HL-60 (cell line): Measurements from ENCODE around the gene LYRM1.

Experiments
- DNase-seq, 2 experiments: peaks; one replicate each; pipeline ENCODE4 v3.0.0-alpha.2; 2010 to 2020; ENCODE audit warnings: low read depth in 1 of 2, low spot score in 1 of 2
- H3K27ac ChIP-seq: fragments of 250-450 bp; sonication (Bioruptor Pico); replicated peaks from 2 replicates; pipeline ENCODE4 v1.5.1; 2020; ENCODE audit warnings: mild to moderate bottlenecking, moderate library complexity
- H3K27me3 ChIP-seq: fragments of 250-450 bp; sonication (Bioruptor Pico); 2 replicates; pipeline ENCODE4 v1.5.1; 2021; ENCODE audit warnings: mild to moderate bottlenecking, moderate library complexity; ENCODE audit not compliant: insufficient read depth, poor library complexity, severe bottlenecking
- H3K4me3 ChIP-seq: replicated peaks from 2 replicates; pipeline ENCODE4 v1.5.1; 2011; ENCODE audit warnings: mild to moderate bottlenecking, control low read depth, low read length; ENCODE audit not compliant: insufficient read depth
- GABPA ChIP-seq: IDR thresholded peaks from 2 replicates; pipeline ENCODE4 v1.6.1; 2012; ENCODE audit warnings: low read depth
- POLR2AphosphoS5 ChIP-seq: IDR thresholded peaks from 2 replicates; pipeline ENCODE4 v1.6.1; 2012; ENCODE audit warnings: low read depth
- SPI1 ChIP-seq: IDR thresholded peaks from 2 replicates; pipeline ENCODE4 v1.6.1; 2012; ENCODE audit warnings: low read depth, mild to moderate bottlenecking, borderline replicate concordance
- TF ChIP-seq, protein P1 (sequence below): IDR thresholded peaks from 2 replicates; pipeline ENCODE4 v1.6.1; 2012; ENCODE audit warnings: low read depth; ENCODE audit not compliant: insufficient replicate concordance
- TF ChIP-seq, protein P2 (sequence below): IDR thresholded peaks from one replicate; pipeline ENCODE4 v1.5.1; 2011; ENCODE audit warnings: low read length, control low read depth, inconsistent platforms; ENCODE audit not compliant: insufficient read depth

The LYRM1 gene

DNA sequence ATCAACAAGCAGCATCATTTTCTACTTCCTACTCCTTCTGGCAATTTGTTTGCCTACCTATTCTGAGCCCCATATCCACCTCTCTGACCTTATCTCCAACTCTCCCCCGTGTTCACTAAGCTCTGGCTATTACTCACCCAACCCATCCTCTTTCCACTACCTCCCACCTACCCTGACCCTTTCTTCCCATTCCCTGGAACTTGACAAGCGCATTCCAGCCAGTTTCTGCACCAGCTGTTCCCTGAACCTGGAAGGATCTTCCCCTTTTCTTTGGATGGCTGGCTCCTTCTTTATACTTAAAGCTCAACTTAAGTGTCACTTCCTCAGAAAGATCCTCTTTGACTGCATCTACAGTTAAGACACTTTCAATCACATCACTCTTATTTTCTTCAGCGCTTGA lies 2.6 kb upstream of the LYRM1 start:
- Histone ChIP-seq H3K4me3 (no peak overlapping the region), H3K27ac (no peak overlapping the region), H3K27me3 (no peaks in the 10 kb centered on the region)
- TF ChIP-seq POLR2AphosphoS5: no peak
- no peak for TF ChIP-seq GABPA
- TF ChIP-seq, protein P1, sequence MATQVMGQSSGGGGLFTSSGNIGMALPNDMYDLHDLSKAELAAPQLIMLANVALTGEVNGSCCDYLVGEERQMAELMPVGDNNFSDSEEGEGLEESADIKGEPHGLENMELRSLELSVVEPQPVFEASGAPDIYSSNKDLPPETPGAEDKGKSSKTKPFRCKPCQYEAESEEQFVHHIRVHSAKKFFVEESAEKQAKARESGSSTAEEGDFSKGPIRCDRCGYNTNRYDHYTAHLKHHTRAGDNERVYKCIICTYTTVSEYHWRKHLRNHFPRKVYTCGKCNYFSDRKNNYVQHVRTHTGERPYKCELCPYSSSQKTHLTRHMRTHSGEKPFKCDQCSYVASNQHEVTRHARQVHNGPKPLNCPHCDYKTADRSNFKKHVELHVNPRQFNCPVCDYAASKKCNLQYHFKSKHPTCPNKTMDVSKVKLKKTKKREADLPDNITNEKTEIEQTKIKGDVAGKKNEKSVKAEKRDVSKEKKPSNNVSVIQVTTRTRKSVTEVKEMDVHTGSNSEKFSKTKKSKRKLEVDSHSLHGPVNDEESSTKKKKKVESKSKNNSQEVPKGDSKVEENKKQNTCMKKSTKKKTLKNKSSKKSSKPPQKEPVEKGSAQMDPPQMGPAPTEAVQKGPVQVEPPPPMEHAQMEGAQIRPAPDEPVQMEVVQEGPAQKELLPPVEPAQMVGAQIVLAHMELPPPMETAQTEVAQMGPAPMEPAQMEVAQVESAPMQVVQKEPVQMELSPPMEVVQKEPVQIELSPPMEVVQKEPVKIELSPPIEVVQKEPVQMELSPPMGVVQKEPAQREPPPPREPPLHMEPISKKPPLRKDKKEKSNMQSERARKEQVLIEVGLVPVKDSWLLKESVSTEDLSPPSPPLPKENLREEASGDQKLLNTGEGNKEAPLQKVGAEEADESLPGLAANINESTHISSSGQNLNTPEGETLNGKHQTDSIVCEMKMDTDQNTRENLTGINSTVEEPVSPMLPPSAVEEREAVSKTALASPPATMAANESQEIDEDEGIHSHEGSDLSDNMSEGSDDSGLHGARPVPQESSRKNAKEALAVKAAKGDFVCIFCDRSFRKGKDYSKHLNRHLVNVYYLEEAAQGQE: no peak
- TF ChIP-seq, protein P2, sequence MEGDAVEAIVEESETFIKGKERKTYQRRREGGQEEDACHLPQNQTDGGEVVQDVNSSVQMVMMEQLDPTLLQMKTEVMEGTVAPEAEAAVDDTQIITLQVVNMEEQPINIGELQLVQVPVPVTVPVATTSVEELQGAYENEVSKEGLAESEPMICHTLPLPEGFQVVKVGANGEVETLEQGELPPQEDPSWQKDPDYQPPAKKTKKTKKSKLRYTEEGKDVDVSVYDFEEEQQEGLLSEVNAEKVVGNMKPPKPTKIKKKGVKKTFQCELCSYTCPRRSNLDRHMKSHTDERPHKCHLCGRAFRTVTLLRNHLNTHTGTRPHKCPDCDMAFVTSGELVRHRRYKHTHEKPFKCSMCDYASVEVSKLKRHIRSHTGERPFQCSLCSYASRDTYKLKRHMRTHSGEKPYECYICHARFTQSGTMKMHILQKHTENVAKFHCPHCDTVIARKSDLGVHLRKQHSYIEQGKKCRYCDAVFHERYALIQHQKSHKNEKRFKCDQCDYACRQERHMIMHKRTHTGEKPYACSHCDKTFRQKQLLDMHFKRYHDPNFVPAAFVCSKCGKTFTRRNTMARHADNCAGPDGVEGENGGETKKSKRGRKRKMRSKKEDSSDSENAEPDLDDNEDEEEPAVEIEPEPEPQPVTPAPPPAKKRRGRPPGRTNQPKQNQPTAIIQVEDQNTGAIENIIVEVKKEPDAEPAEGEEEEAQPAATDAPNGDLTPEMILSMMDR: no peak
- no peak for TF ChIP-seq SPI1
- DNase-seq: no peak

DNA sequence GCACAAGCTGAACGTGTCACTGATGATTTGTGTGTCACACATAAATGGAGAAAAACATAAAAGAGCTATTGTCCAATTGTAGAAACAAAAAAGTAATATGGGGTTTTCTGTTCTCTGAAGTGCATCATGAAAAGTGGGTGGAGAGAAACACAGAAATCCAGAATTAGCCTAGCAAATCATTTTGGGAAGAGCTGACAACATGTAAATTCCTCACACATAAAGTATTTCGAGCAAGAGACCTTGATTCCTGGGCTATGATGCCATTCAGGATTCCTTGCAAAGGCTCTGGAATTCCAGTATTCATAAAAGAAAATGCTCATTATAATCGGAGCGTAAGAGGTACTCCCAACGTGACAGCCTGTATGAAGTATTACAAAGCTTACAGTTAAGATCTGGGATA lies 1.5 kb upstream of the LYRM1 start:
- Histone ChIP-seq H3K27ac (no peak overlapping the region), H3K4me3 (peak overlapping the region; percentile 90), H3K27me3 (no peaks in the 10 kb centered on the region)
- DNase-seq: no peak
- TF ChIP-seq, protein P1: no peak
- TF ChIP-seq, protein P2: no peak
- TF ChIP-seq GABPA: no peak
- TF ChIP-seq POLR2AphosphoS5: no peak
- no peak for TF ChIP-seq SPI1

DNA sequence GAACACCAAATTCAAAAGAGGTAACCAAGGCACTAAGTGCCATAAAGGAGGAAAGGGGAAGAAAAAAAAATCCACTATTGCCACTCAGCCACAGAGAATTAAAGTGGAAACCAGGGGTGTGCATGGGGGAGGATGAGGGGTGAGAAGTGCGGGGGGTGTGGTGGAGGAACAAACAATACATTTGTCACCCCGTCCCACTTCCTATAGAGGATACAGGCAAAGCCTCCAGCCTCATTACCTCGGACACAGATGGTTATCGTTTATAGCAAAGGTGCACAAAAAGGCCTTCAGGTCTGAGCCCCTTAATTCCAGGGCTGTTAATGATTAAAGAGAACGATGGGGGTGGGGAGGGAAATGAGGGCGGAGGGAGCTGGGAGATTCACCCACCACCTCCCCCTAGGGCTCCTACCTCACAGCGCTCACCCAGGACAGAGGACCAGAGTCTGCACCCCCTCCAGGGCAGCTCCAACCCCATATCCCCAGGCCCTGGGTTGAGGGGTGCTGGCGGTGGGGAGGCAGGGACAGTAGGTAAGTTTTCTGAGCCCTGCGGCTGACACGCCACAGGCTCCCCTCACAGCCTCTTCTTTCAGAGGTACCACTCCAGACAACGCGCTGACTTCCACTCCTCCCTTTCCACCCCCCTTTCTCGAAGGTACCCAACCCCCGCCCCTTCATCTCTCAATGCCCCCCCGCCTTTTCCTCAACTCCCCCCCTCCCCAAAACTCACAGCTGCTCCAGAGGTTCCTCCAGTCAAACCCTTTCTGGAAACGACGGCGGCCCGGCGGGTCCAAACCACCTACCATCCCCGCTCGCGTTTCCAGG lies 883 bp upstream of the LYRM1 start:
- Histone ChIP-seq H3K27ac (peak overlapping the region; percentile 97), H3K27me3 (no peaks in the 10 kb centered on the region), H3K4me3 (peak overlapping the region; percentile 90)
- TF ChIP-seq, protein P1: no peak
- TF ChIP-seq SPI1 (no peak), POLR2AphosphoS5 (no peak), GABPA (no peak)
- no peak for DNase-seq
